ENCODE measurements around the gene NCAPD3. TPM values are rescaled to one million over a fixed set of nuclear protein-coding genes. Genes with fewer than 3 reads are reported as not detected.
A peak's percentile ranks its signal among the peaks of the same experiment; 100 is the strongest.

NCAPD3 gene
- total and polyA plus RNA-seq, 9 of the 15 experiments (the other 6 are each of a cell fraction or from before 2014, with no cell fraction given) = 23.6 to 80.6 (median 58.6) TPM

DNA sequence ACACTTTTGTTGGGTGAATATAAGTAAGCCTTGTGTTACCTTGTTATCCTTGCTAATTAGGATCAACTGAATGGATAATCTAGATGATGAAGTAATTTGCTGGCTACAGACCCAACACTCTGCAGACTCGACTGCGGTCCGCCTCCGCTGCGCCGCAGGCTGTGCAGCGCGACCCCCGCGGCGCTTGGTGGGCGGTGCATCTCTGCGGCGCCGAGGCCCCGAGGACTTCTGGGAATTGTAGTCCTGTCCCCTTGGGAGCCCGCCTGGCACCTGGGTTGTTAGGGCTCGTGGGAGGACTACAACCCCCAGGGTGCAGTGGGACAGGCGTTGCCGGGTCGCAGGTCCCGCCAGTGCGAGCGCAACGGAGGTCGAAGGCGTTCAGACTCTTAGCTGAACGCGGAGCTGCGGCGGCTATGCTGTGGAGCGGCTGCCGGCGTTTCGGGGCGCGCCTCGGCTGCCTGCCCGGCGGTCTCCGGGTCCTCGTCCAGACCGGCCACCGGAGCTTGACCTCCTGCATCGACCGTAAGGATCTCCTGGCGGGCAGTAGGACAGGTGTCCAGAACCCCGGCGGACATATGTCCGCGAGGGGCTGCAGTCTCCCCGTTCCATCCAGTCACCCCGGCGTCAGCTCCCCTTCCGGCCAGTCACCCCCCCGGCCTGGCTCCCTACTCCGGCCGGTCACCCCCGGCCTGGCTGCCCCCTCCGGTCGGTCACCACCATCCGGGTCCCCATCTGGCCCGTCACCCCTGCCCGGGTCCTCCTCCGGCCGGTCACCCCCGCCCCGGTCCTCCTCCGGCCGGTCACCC lies 29.6 kb upstream of the NCAPD3 start, which contains the start of the genes ACAD8 and THYN1 (continued):
- TF ChIP-seq FOXO4 (CRISPR knock-in tag; IDR thresholded peaks at IDR 0.05) = no peak
- no peak for TF ChIP-seq RBM15 (IDR thresholded peaks at IDR 0.05; ENCODE audit: insufficient read depth, low read length)
- TF ChIP-seq C11orf30 (IDR thresholded peaks at IDR 0.05; ENCODE audit: low read depth) = peak; percentile 62; the same call in 1 of the 2 replicates
- no peak for TF ChIP-seq NFIX (CRISPR knock-in tag; IDR thresholded peaks at IDR 0.05; ENCODE audit: low read depth)
- no peak; the same call in 1 of the 2 replicates for TF ChIP-seq BHLHE40 (IDR thresholded peaks at IDR 0.05; ENCODE audit: low read length)
- TF ChIP-seq HNRNPH1 (optimal IDR thresholded peaks at IDR 0.05; ENCODE audit: low read depth, low read length) = no peak
- no peak for TF ChIP-seq NFXL1 (CRISPR knock-in tag; IDR thresholded peaks at IDR 0.05)
- TF ChIP-seq ZNF23 (CRISPR knock-in tag; IDR thresholded peaks at IDR 0.05) = no peak
- TF ChIP-seq NFE2 (IDR thresholded peaks at IDR 0.05; ENCODE audit: low read depth) = no peak
- TF ChIP-seq, protein P1, sequence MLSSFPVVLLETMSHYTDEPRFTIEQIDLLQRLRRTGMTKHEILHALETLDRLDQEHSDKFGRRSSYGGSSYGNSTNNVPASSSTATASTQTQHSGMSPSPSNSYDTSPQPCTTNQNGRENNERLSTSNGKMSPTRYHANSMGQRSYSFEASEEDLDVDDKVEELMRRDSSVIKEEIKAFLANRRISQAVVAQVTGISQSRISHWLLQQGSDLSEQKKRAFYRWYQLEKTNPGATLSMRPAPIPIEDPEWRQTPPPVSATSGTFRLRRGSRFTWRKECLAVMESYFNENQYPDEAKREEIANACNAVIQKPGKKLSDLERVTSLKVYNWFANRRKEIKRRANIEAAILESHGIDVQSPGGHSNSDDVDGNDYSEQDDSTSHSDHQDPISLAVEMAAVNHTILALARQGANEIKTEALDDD (IDR thresholded peaks at IDR 0.05) = no peak
- TF ChIP-seq YY1 (IDR thresholded peaks at IDR 0.05; ENCODE audit: borderline replicate concordance in 1 of 3, control insufficient read depth in 1 of 3, extremely low read depth in 1 of 3, insufficient read depth in 3 of 3, insufficient read length in 1 of 3, insufficient replicate concordance in 2 of 3, low read depth in 1 of 3, low read length in 2 of 3) = peak in 1 of 3 experiments; percentile 30
- no peak for TF ChIP-seq ZKSCAN8 (CRISPR knock-in tag; IDR thresholded peaks at IDR 0.05)
- no peak for TF ChIP-seq PTRF (tag; IDR thresholded peaks at IDR 0.05)
- peak; percentile 85 to 88 for TF ChIP-seq NRF1 (conservative IDR thresholded peaks at IDR 0.05 in 1 of 2, IDR thresholded peaks at IDR 0.05 in 1 of 2)
- no peak for TF ChIP-seq CBX3 (IDR thresholded peaks at IDR 0.05; ENCODE audit: borderline replicate concordance in 1 of 2, low read length in 2 of 2)
- TF ChIP-seq ZNF76 (CRISPR knock-in tag; IDR thresholded peaks at IDR 0.05; ENCODE audit: borderline replicate concordance) = peak; percentile 15; the same call in 1 of the 2 replicates
- TF ChIP-seq, protein P2, sequence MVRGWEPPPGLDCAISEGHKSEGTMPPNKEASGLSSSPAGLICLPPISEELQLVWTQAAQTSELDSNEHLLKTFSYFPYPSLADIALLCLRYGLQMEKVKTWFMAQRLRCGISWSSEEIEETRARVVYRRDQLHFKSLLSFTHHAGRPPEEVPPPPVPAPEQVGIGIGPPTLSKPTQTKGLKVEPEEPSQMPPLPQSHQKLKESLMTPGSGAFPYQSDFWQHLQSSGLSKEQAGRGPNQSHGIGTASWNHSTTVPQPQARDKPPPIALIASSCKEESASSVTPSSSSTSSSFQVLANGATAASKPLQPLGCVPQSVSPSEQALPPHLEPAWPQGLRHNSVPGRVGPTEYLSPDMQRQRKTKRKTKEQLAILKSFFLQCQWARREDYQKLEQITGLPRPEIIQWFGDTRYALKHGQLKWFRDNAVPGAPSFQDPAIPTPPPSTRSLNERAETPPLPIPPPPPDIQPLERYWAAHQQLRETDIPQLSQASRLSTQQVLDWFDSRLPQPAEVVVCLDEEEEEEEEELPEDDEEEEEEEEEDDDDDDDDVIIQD (CRISPR knock-in tag; IDR thresholded peaks at IDR 0.05) = no peak
- TF ChIP-seq ZBTB17 (CRISPR knock-in tag; IDR thresholded peaks at IDR 0.05) = peak; percentile 86
- no peak for TF ChIP-seq KLF6 (CRISPR knock-in tag; IDR thresholded peaks at IDR 0.05; ENCODE audit: borderline replicate concordance)
- TF ChIP-seq THRB (CRISPR knock-in tag; conservative IDR thresholded peaks at IDR 0.05) = no peak
- no peak for TF ChIP-seq BCOR (IDR thresholded peaks at IDR 0.05)
